ENCODE results near the gene ZNF436. TPM values are rescaled to one million over a fixed set of nuclear protein-coding genes. Genes with fewer than 3 reads are reported as not detected.
"Not testable (repeated sequence)": the region's sequence is repeated elsewhere in the genome, so short reads cannot be mapped to it uniquely, and the experiment has no call there.

Gene ZNF436
- total RNA-seq, 1 donor from 2014 or later: 95.8 TPM

GRCh38 chr1:23392125-23392855 lies 22.7 kb upstream of the ZNF436 start:
- DNase-seq: no peak

GRCh38 chr1:23389837-23390321 lies 20.2 kb upstream of the ZNF436 start:
- DNase-seq: no peak

GRCh38 chr1:23387494-23387893 lies 17.9 kb upstream of the ZNF436 start:
- DNase-seq: no peak

GRCh38 chr1:23385119-23385621 lies 15.5 kb upstream of the ZNF436 start:
- no peak for DNase-seq

- DNase-seq: no peak
Observed at GRCh38 chr1:23384312-23385058, 14.8 kb upstream of the ZNF436 start.

- no peak for DNase-seq
Observed at GRCh38 chr1:23383577-23384311, 14.1 kb upstream of the ZNF436 start.

- no peak for DNase-seq
Observed at GRCh38 chr1:23381233-23381885, 11.7 kb upstream of the ZNF436 start.

- DNase-seq: no peak
Observed at GRCh38 chr1:23380719-23381118, 11.1 kb upstream of the ZNF436 start.

- not testable (repeated sequence) for DNase-seq
Observed at GRCh38 chr1:23380236-23380635, 10.6 kb upstream of the ZNF436 start.

- no peak for DNase-seq
Observed at GRCh38 chr1:23376890-23377811, 7.5 kb upstream of the ZNF436 start.

GRCh38 chr1:23374079-23374735 lies 4.6 kb upstream of the ZNF436 start:
- not testable (repeated sequence) for DNase-seq

- peak; percentile 26 for DNase-seq
Observed at GRCh38 chr1:23371987-23372880, 2.6 kb upstream of the ZNF436 start.

GRCh38 chr1:23370709-23371584 lies 1.3 kb upstream of the ZNF436 start:
- DNase-seq: no peak

GRCh38 chr1:23370330-23370708 lies 683 bp upstream of the ZNF436 start:
- DNase-seq: no peak

GRCh38 chr1:23368562-23369334 lies 888 bp downstream of the ZNF436 start:
- DNase-seq: peak; percentile 77

- peak; percentile 98 for DNase-seq
Observed at GRCh38 chr1:23367791-23368561, 1.7 kb downstream of the ZNF436 start.

GRCh38 chr1:23367451-23367790 lies 2.2 kb downstream of the ZNF436 start:
- no peak for DNase-seq
